A549 (cell line): Measurements from ENCODE around the gene ITGA11. TPM values are rescaled to one million over a fixed set of nuclear protein-coding genes. Genes with fewer than 3 reads are reported as not detected.

Source experiments
- ATAC-seq, 2 experiments: fragments of 200-7000 bp in 1 of 2; fragments of >200 bp in 1 of 2; cut with Nextera tagmentation in 1 of 2; cut with Tn5 transposase in 1 of 2; 3 replicates each; pipeline versions ENCODE4 v1.8.0 to v1.9.1; 2018 to 2020; ENCODE audit warnings: mild to moderate bottlenecking in 1 of 2, moderate library complexity in 1 of 2
- CTCF ChIA-PET: fragments of 300-600 bp; sonication (Branson Sonifier 250); formaldehyde crosslinking; extraction: SDS; loops from one replicate; lab custom pipeline; 2021; ENCODE audit warnings: antibody characterized with exemption, inconsistent platforms; lab: Yijun Ruan, JAX
- POLR2A ChIA-PET: fragments of 350-600 bp; formaldehyde crosslinking; extraction: SDS; loops from one replicate; lab custom pipeline; 2021; ENCODE audit warnings: antibody characterized with exemption, inconsistent platforms; lab: Yijun Ruan, JAX
- DNase-seq, 2 experiments: peaks; one replicate each; pipeline versions ENCODE4 v3.0.0 to v3.0.0-alpha.2; 2011 to 2016; ENCODE audit warnings: low read depth in 1 of 2, low spot score in 1 of 2
- FAIRE-seq: peaks from 2 replicates; lab custom pipeline; 2011; peaks lifted over from hg19 to GRCh38; lab: Jason Lieb, UNC
- H3K27ac ChIP-seq, 2 experiments: fragments of >200 bp; sonication (Bioruptor Twin); formaldehyde crosslinking; 3 replicates each; pipeline ENCODE4 v1.5.1; 2016 to 2017
- H3K4me1 ChIP-seq: fragments of >200 bp; sonication (Bioruptor Twin); formaldehyde crosslinking; 3 replicates; pipeline ENCODE4 v1.6.1; 2016
- H3K4me2 ChIP-seq: fragments of >200 bp; sonication (Bioruptor Twin); formaldehyde crosslinking; 3 replicates; pipeline ENCODE4 v1.6.1; 2016
- H3K4me3 ChIP-seq: fragments of >200 bp; sonication (Bioruptor Twin); formaldehyde crosslinking; 3 replicates; pipeline ENCODE4 v1.5.1; 2016
- H3K9me3 ChIP-seq: fragments of >200 bp; sonication (Bioruptor Twin); formaldehyde crosslinking; 3 replicates; pipeline ENCODE4 v1.6.1; 2016
- CBX2 ChIP-seq: fragments of 200-600 bp; sonication (generic); IDR thresholded peaks from 2 replicates; pipeline ENCODE4 v1.6.1; 2016; ENCODE audit warnings: low read depth, mild to moderate bottlenecking, borderline replicate concordance
- CHD4 ChIP-seq: fragments of 200-600 bp; sonication (generic); IDR thresholded peaks from 2 replicates; pipeline ENCODE4 v1.6.1; 2016; ENCODE audit warnings: antibody characterized with exemption, mild to moderate bottlenecking, borderline replicate concordance
- EHF ChIP-seq: fragments of 250-450 bp; sonication (Bioruptor Pico); IDR thresholded peaks from 2 replicates; pipeline ENCODE4 v1.5.0; 2020; ENCODE audit warnings: mild to moderate bottlenecking
- EHMT2 ChIP-seq: fragments of 200-600 bp; sonication (generic); IDR thresholded peaks from 2 replicates; pipeline ENCODE4 v1.6.1; 2016; ENCODE audit warnings: antibody characterized with exemption, low read depth, mild to moderate bottlenecking, moderate library complexity
- EP300 ChIP-seq, 2 experiments: fragments of >200 bp; sonication (Bioruptor Twin); formaldehyde crosslinking; IDR thresholded peaks; 2 replicates in 1 of 2; 3 replicates in 1 of 2; pipeline ENCODE4 v1.6.1; 2016 to 2017
- FOSB ChIP-seq: fragments of 250-450 bp; sonication (Bioruptor Pico); IDR thresholded peaks from 2 replicates; pipeline ENCODE4 v1.5.0; 2020; ENCODE audit warnings: mild to moderate bottlenecking, moderate library complexity
- FOSL2 ChIP-seq, 2 experiments: fragments of 450-650 bp in 1 of 2; fragments of >200 bp in 1 of 2; sonication (Bioruptor Twin) in 1 of 2; formaldehyde crosslinking; IDR thresholded peaks; 2 replicates each; pipeline versions ENCODE4 v1.5.0 to v1.6.1; 2016 to 2020; ENCODE audit warnings: mild to moderate bottlenecking in 1 of 2, moderate library complexity in 1 of 2
- FOXS1 ChIP-seq: fragments of 250-450 bp; sonication (Bioruptor Pico); IDR thresholded peaks from 2 replicates; pipeline ENCODE4 v1.5.0; 2020; ENCODE audit warnings: mild to moderate bottlenecking, moderate library complexity
- GATA3 ChIP-seq: IDR thresholded peaks from 2 replicates; pipeline ENCODE4 v1.6.1; 2012; ENCODE audit warnings: borderline replicate concordance
- JUN ChIP-seq, 2 experiments: fragments of >200 bp; sonication (Bioruptor Twin); formaldehyde crosslinking; IDR thresholded peaks; 2 replicates in 1 of 2; 3 replicates in 1 of 2; pipeline ENCODE4 v1.6.1; 2016 to 2017
- JUNB ChIP-seq: fragments of >200 bp; sonication (Bioruptor Twin); formaldehyde crosslinking; IDR thresholded peaks from 2 replicates; pipeline ENCODE4 v1.6.1; 2016
- KDM1A ChIP-seq: fragments of 200-600 bp; sonication (generic); IDR thresholded peaks from 2 replicates; pipeline ENCODE4 v1.6.1; 2016; ENCODE audit warnings: low read depth, mild to moderate bottlenecking
- MAFK ChIP-seq: fragments of 450-650 bp; IDR thresholded peaks from 2 replicates; pipeline ENCODE4 v1.6.1; 2014; ENCODE audit not compliant: partially characterized antibody
- MAZ ChIP-seq: fragments of 150-350 bp; IDR thresholded peaks from 2 replicates; pipeline ENCODE4 v1.6.1; 2014; ENCODE audit warnings: antibody characterized with exemption, low read depth, low read length, borderline replicate concordance
- NFE2L2 ChIP-seq: fragments of 150-350 bp; conservative IDR thresholded peaks from 2 replicates; pipeline ENCODE4 v1.6.1; 2014; ENCODE audit warnings: low read length
- PHF8 ChIP-seq: fragments of 200-600 bp; sonication (generic); IDR thresholded peaks from 2 replicates; pipeline ENCODE4 v1.6.1; 2016; ENCODE audit warnings: low read depth, mild to moderate bottlenecking, antibody characterized with exemption, moderate library complexity, borderline replicate concordance
- POLR2AphosphoS2 ChIP-seq: conservative IDR thresholded peaks from 2 replicates; pipeline ENCODE4 v1.6.1; 2012; ENCODE audit warnings: low read length, improper control_type of control experiment, inconsistent platforms
- RAD21 ChIP-seq, 2 experiments: fragments of >200 bp in 1 of 2; sonication (Bioruptor Twin) in 1 of 2; formaldehyde crosslinking in 1 of 2; IDR thresholded peaks in 1 of 2; conservative IDR thresholded peaks in 1 of 2; 2 replicates in 1 of 2; 3 replicates in 1 of 2; pipeline ENCODE4 v1.6.1; 2012 to 2018; ENCODE audit warnings: inconsistent platforms in 1 of 2
- SMC3 ChIP-seq: fragments of >200 bp; sonication (Bioruptor Twin); formaldehyde crosslinking; IDR thresholded peaks from 3 replicates; pipeline ENCODE4 v1.6.1; 2018; ENCODE audit warnings: inconsistent platforms
- SREBF2 ChIP-seq: fragments of 450-650 bp; IDR thresholded peaks from 2 replicates; pipeline ENCODE4 v1.6.1; 2014; ENCODE audit warnings: mild to moderate bottlenecking, moderate library complexity
- TP53 ChIP-seq: fragments of 250-450 bp; sonication (Bioruptor Pico); IDR thresholded peaks from 2 replicates; pipeline ENCODE4 v1.5.0; 2021; ENCODE audit warnings: mild to moderate bottlenecking, moderate library complexity
- ZC3H11A ChIP-seq: fragments of 450-650 bp; IDR thresholded peaks from 2 replicates; pipeline ENCODE4 v1.6.1; 2014; ENCODE audit warnings: antibody characterized with exemption, mild to moderate bottlenecking
- ZFP36 ChIP-seq: fragments of 450-650 bp; IDR thresholded peaks from 2 replicates; pipeline ENCODE4 v1.6.1; 2014; ENCODE audit warnings: borderline replicate concordance; ENCODE audit not compliant: partially characterized antibody
- ZSCAN20 ChIP-seq: fragments of 250-450 bp; sonication (Bioruptor Pico); IDR thresholded peaks from 2 replicates; pipeline ENCODE4 v1.8.0; 2022; ENCODE audit warnings: mild to moderate bottlenecking, moderate library complexity
- WGBS: methylation state at CpG from one replicate; pipeline ENCODE4 v1.1.6; 2017; ENCODE audit errors: missing lambda C conversion rate; 5-methylcytosine and 5-hydroxymethylcytosine counted together
- polyA plus RNA-seq, 4 experiments: library from polyadenylated mRNA; depleted of rRNA in 3 of 4; stranded (reverse); fragments of >200 nt; fragmentation: RNase III in 1 of 4; extraction: RNeasy Plus Mini Kit Qiagen cat#74134 plus additional on column Dnase treatment in 1 of 4; gene quantifications; 2 replicates in 3 of 4; 3 replicates in 1 of 4; pipeline ENCODE4 v1.2.3, GENCODE V29; 2011 to 2017
- TF ChIP-seq, protein P1 (sequence below): IDR thresholded peaks from 2 replicates; pipeline ENCODE4 v1.6.1; 2012
- TF ChIP-seq, protein P2 (sequence below): IDR thresholded peaks from 2 replicates; pipeline ENCODE4 v1.6.1; 2012
- TF ChIP-seq, protein P3 (sequence below): fragments of 200-600 bp; sonication (generic); IDR thresholded peaks from 2 replicates; pipeline ENCODE4 v1.6.1; 2016; ENCODE audit warnings: antibody characterized with exemption, mild to moderate bottlenecking, moderate library complexity
- TF ChIP-seq, protein P4 (sequence below): fragments of >200 bp; sonication (Bioruptor Twin); formaldehyde crosslinking; IDR thresholded peaks from 3 replicates; pipeline ENCODE4 v1.6.1; 2016
- TF ChIP-seq, protein P5 (sequence below): fragments of >200 bp; sonication (Bioruptor Twin); formaldehyde crosslinking; IDR thresholded peaks from 2 replicates; pipeline ENCODE4 v1.6.1; 2016
- TF ChIP-seq, protein P6 (sequence below): fragments of 450-650 bp; IDR thresholded peaks from 2 replicates; pipeline ENCODE4 v1.6.1; 2014; ENCODE audit warnings: antibody characterized with exemption
- TF ChIP-seq, protein P7 (sequence below): fragments of 250-450 bp; sonication (Bioruptor Pico); IDR thresholded peaks from 2 replicates; pipeline ENCODE4 v1.5.0; 2021; ENCODE audit warnings: mild to moderate bottlenecking, moderate library complexity, borderline replicate concordance

The ITGA11 gene
- polyA plus RNA-seq, 2 of the 4 experiments (the other 2 are of a cell fraction) = 8.3 to 17.2 TPM

DNA sequence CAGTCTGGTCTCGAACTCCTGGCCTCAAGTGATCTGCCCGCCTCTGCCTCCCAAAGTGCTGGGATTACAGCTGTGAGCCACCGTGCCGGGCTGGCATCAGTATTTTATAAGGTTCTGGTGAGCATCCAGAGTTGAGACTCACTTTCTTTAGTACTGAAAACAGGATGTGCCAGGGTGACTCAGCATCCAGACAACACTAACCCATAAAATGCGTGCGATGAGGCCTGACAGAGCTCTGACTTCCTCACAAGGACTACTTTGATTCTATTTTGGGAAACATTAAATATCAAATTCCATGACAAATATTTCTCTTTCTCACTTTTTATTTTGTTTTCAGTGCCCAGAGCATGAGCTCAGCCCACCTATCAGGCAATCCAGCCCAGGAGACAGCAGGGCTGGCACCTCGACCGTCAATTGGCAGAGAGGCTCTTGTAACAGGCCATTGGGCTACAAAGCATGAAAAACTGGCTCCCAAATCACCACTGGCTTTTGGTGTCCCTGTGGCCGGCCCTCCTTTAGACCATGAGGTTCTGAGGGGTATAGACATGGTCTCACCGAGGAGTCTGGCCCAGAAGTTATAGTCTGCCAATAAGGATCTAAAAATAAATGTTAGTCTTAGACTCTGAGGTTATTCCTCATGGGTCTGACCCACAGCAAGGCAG is 79.4 kb downstream of the ITGA11 start:
- Histone ChIP-seq H3K9me3 (peaks cover 13% of the 10 kb centered on the region), H3K27ac (peak overlapping the region; percentile 75 to 84), H3K4me3 (no peak overlapping the region), H3K4me1 (peaks cover 42% of the 10 kb centered on the region), H3K4me2 (peak overlapping the region; percentile 28)
- ChIA-PET CTCF (interaction anchor here (0.5 to 4.0 kb wide), 10 partner anchors 9 to 197 kb away, joined by 3 to 22 read pairs (median 5); no protein-coding TSS in a partner anchor), POLR2A (no interaction called here)
- FAIRE-seq (no peak), ATAC-seq (peak; percentile 83 to 86), DNase-seq (peak; percentile 53 to 89)
- 44% methylated on average over 10 of the region's 10 CpGs for WGBS
- no peak for TF ChIP-seq CBX2
- TF ChIP-seq, protein P1, sequence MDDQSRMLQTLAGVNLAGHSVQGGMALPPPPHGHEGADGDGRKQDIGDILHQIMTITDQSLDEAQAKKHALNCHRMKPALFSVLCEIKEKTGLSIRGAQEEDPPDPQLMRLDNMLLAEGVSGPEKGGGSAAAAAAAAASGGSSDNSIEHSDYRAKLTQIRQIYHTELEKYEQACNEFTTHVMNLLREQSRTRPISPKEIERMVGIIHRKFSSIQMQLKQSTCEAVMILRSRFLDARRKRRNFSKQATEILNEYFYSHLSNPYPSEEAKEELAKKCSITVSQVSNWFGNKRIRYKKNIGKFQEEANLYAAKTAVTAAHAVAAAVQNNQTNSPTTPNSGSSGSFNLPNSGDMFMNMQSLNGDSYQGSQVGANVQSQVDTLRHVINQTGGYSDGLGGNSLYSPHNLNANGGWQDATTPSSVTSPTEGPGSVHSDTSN = no peak
- no peak for TF ChIP-seq PHF8
- TF ChIP-seq ZSCAN20 (CRISPR knock-in tag) = no peak
- no peak for TF ChIP-seq EHF (CRISPR knock-in tag)
- TF ChIP-seq MAFK = peak; percentile 92
- TF ChIP-seq NFE2L2 = peak; percentile 67
- no peak for TF ChIP-seq EHMT2
- TF ChIP-seq GATA3 = peak; percentile 31; the same call in 1 of the 2 replicates
- no peak for TF ChIP-seq SMC3
- TF ChIP-seq RAD21 (conservative IDR thresholded peaks at IDR 0.05 in 1 of 2, IDR thresholded peaks at IDR 0.05 in 1 of 2) = peak in 1 of 2 experiments; percentile 43; a peak in 2 of 5 replicates
- TF ChIP-seq, protein P2, sequence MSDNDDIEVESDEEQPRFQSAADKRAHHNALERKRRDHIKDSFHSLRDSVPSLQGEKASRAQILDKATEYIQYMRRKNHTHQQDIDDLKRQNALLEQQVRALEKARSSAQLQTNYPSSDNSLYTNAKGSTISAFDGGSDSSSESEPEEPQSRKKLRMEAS = no peak; the same call in 1 of the 2 replicates
- TF ChIP-seq FOSL2 (IDR thresholded peaks at IDR 0.05) = peak; percentile 81
- TF ChIP-seq FOSL2 (CRISPR knock-in tag; IDR thresholded peaks at IDR 0.05) = peak; percentile 82
- TF ChIP-seq ZC3H11A = no peak
- no peak for TF ChIP-seq TP53
- TF ChIP-seq, protein P3, sequence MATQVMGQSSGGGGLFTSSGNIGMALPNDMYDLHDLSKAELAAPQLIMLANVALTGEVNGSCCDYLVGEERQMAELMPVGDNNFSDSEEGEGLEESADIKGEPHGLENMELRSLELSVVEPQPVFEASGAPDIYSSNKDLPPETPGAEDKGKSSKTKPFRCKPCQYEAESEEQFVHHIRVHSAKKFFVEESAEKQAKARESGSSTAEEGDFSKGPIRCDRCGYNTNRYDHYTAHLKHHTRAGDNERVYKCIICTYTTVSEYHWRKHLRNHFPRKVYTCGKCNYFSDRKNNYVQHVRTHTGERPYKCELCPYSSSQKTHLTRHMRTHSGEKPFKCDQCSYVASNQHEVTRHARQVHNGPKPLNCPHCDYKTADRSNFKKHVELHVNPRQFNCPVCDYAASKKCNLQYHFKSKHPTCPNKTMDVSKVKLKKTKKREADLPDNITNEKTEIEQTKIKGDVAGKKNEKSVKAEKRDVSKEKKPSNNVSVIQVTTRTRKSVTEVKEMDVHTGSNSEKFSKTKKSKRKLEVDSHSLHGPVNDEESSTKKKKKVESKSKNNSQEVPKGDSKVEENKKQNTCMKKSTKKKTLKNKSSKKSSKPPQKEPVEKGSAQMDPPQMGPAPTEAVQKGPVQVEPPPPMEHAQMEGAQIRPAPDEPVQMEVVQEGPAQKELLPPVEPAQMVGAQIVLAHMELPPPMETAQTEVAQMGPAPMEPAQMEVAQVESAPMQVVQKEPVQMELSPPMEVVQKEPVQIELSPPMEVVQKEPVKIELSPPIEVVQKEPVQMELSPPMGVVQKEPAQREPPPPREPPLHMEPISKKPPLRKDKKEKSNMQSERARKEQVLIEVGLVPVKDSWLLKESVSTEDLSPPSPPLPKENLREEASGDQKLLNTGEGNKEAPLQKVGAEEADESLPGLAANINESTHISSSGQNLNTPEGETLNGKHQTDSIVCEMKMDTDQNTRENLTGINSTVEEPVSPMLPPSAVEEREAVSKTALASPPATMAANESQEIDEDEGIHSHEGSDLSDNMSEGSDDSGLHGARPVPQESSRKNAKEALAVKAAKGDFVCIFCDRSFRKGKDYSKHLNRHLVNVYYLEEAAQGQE = no peak
- no peak for TF ChIP-seq MAZ
- TF ChIP-seq CHD4 = no peak
- TF ChIP-seq, protein P4, sequence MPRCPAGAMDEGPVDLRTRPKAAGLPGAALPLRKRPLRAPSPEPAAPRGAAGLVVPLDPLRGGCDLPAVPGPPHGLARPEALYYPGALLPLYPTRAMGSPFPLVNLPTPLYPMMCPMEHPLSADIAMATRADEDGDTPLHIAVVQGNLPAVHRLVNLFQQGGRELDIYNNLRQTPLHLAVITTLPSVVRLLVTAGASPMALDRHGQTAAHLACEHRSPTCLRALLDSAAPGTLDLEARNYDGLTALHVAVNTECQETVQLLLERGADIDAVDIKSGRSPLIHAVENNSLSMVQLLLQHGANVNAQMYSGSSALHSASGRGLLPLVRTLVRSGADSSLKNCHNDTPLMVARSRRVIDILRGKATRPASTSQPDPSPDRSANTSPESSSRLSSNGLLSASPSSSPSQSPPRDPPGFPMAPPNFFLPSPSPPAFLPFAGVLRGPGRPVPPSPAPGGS = 0 out of 3 replicates have a peak, but pooled peaks have one; percentile 37
- TF ChIP-seq FOXS1 = no peak
- TF ChIP-seq JUNB = peak; percentile 83
- TF ChIP-seq, protein P5, sequence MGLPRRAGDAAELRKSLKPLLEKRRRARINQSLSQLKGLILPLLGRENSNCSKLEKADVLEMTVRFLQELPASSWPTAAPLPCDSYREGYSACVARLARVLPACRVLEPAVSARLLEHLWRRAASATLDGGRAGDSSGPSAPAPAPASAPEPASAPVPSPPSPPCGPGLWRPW = no peak
- no peak for TF ChIP-seq FOSB (CRISPR knock-in tag)
- TF ChIP-seq, protein P6, sequence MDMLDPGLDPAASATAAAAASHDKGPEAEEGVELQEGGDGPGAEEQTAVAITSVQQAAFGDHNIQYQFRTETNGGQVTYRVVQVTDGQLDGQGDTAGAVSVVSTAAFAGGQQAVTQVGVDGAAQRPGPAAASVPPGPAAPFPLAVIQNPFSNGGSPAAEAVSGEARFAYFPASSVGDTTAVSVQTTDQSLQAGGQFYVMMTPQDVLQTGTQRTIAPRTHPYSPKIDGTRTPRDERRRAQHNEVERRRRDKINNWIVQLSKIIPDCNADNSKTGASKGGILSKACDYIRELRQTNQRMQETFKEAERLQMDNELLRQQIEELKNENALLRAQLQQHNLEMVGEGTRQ = no peak
- no peak for TF ChIP-seq ZFP36
- TF ChIP-seq SREBF2 = no peak
- TF ChIP-seq KDM1A = no peak
- no peak for TF ChIP-seq POLR2AphosphoS2
- peak; percentile 63 to 64; a peak in 2 of 5 replicates for TF ChIP-seq JUN (IDR thresholded peaks at IDR 0.05)
- TF ChIP-seq, protein P7, sequence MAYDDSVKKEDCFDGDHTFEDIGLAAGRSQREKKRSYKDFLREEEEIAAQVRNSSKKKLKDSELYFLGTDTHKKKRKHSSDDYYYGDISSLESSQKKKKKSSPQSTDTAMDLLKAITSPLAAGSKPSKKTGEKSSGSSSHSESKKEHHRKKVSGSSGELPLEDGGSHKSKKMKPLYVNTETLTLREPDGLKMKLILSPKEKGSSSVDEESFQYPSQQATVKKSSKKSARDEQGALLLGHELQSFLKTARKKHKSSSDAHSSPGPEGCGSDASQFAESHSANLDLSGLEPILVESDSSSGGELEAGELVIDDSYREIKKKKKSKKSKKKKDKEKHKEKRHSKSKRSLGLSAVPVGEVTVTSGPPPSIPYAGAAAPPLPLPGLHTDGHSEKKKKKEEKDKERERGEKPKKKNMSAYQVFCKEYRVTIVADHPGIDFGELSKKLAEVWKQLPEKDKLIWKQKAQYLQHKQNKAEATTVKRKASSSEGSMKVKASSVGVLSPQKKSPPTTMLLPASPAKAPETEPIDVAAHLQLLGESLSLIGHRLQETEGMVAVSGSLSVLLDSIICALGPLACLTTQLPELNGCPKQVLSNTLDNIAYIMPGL (CRISPR knock-in tag) = no peak
- TF ChIP-seq EP300 (IDR thresholded peaks at IDR 0.05) = peak; percentile 58 to 65; a peak in 2 of 5 replicates
